ENCODE data around the gene NUMB. TPM values are rescaled to one million over a fixed set of nuclear protein-coding genes. Genes with fewer than 3 reads are reported as not detected.

NUMB gene
- total and polyA plus RNA-seq, 2 donors (not counting 1 experiment from before 2014, with no cell fraction given) = 36.0 to 151 TPM

- no peak overlapping the region for H3K4me3 ChIP-seq (replicated peaks in 1 of 4; ENCODE audit: control extremely low read depth in 1 of 4, insufficient read depth in 1 of 4, low read depth in 3 of 4, low read length in 4 of 4)
- no peak for DNase-seq (ENCODE audit: low read depth in 2 of 2)
- no peaks in the 10 kb centered on the region for H3K9me3 ChIP-seq (ENCODE audit: control insufficient read depth, insufficient read depth, low read depth, low read length)
- no peak overlapping the region for H3K9ac ChIP-seq (ENCODE audit: insufficient read depth, low read length)
- no peak overlapping the region for H3K4me2 ChIP-seq (ENCODE audit: extremely low read depth, insufficient read depth, low read length)
- no peaks in the 10 kb centered on the region for H4K20me1 ChIP-seq (ENCODE audit: control insufficient read depth, extremely low read depth, insufficient read depth, low read length)
- H3K79me2 ChIP-seq (ENCODE audit: control insufficient read depth, insufficient read depth, low read length) = no peaks in the 10 kb centered on the region
- peaks cover 35% of the 10 kb centered on the region for H3K27me3 ChIP-seq (ENCODE audit: control insufficient read depth, insufficient read depth, low read length)
- no peak overlapping the region for H2AFZ ChIP-seq (ENCODE audit: low read length)
- H3K4me1 ChIP-seq (ENCODE audit: control insufficient read depth, extremely low read depth, insufficient read depth, low read length) = peaks cover 15% of the 10 kb centered on the region
- TF ChIP-seq CTCF (conservative IDR thresholded peaks at IDR 0.05 in 1 of 2, IDR thresholded peaks at IDR 0.05 in 1 of 2; ENCODE audit: low read depth in 1 of 2, low read length in 2 of 2) (no peak), EZH2 (IDR thresholded peaks at IDR 0.05; ENCODE audit: low read length, missing control alignments) (no peak)
- no peaks in the 10 kb centered on the region for H3K36me3 ChIP-seq (ENCODE audit: control insufficient read depth, insufficient read depth, low read length)
- no peak overlapping the region for H3K27ac ChIP-seq (ENCODE audit: insufficient read depth, low read length)
These were observed 223.6 kb downstream of the NUMB start for GRCh38 chr14:73234586-73235394.

GRCh38 chr14:73234029-73234428 lies 224.3 kb downstream of the NUMB start:
- H3K4me2 ChIP-seq (ENCODE audit: extremely low read depth, insufficient read depth, low read length) = no peak overlapping the region
- no peaks in the 10 kb centered on the region for H4K20me1 ChIP-seq (ENCODE audit: control insufficient read depth, extremely low read depth, insufficient read depth, low read length)
- peaks cover 14% of the 10 kb centered on the region for H3K4me1 ChIP-seq (ENCODE audit: control insufficient read depth, extremely low read depth, insufficient read depth, low read length)
- TF ChIP-seq CTCF (conservative IDR thresholded peaks at IDR 0.05 in 1 of 2, IDR thresholded peaks at IDR 0.05 in 1 of 2; ENCODE audit: low read depth in 1 of 2, low read length in 2 of 2) (no peak), EZH2 (IDR thresholded peaks at IDR 0.05; ENCODE audit: low read length, missing control alignments) (no peak)
- no peak overlapping the region for H3K4me3 ChIP-seq (replicated peaks in 1 of 4; ENCODE audit: control extremely low read depth in 1 of 4, insufficient read depth in 1 of 4, low read depth in 3 of 4, low read length in 4 of 4)
- H3K27me3 ChIP-seq (ENCODE audit: control insufficient read depth, insufficient read depth, low read length) = peaks cover 35% of the 10 kb centered on the region
- no peak overlapping the region for H3K27ac ChIP-seq (ENCODE audit: insufficient read depth, low read length)
- H3K9me3 ChIP-seq (ENCODE audit: control insufficient read depth, insufficient read depth, low read depth, low read length) = no peaks in the 10 kb centered on the region
- DNase-seq (ENCODE audit: low read depth in 2 of 2) = no peak
- no peak overlapping the region for H3K9ac ChIP-seq (ENCODE audit: insufficient read depth, low read length)
- H3K36me3 ChIP-seq (ENCODE audit: control insufficient read depth, insufficient read depth, low read length) = no peaks in the 10 kb centered on the region
- H2AFZ ChIP-seq (ENCODE audit: low read length) = no peak overlapping the region
- no peaks in the 10 kb centered on the region for H3K79me2 ChIP-seq (ENCODE audit: control insufficient read depth, insufficient read depth, low read length)

GRCh38 chr14:73233564-73233963 lies 224.8 kb downstream of the NUMB start:
- no peak for DNase-seq (ENCODE audit: low read depth in 2 of 2)

More at GRCh38 chr14:73233564-73233963, 224.8 kb downstream of the NUMB start:
- no peaks in the 10 kb centered on the region for H3K79me2 ChIP-seq (ENCODE audit: control insufficient read depth, insufficient read depth, low read length)
- no peak overlapping the region for H3K4me2 ChIP-seq (ENCODE audit: extremely low read depth, insufficient read depth, low read length)
- no peak overlapping the region for H3K27ac ChIP-seq (ENCODE audit: insufficient read depth, low read length)
- H3K4me3 ChIP-seq (replicated peaks in 1 of 4; ENCODE audit: control extremely low read depth in 1 of 4, insufficient read depth in 1 of 4, low read depth in 3 of 4, low read length in 4 of 4) = no peak overlapping the region
- H3K36me3 ChIP-seq (ENCODE audit: control insufficient read depth, insufficient read depth, low read length) = no peaks in the 10 kb centered on the region
- no peak for TF ChIP-seq CTCF (conservative IDR thresholded peaks at IDR 0.05 in 1 of 2, IDR thresholded peaks at IDR 0.05 in 1 of 2; ENCODE audit: low read depth in 1 of 2, low read length in 2 of 2)
- no peak for TF ChIP-seq EZH2 (IDR thresholded peaks at IDR 0.05; ENCODE audit: low read length, missing control alignments)
- no peaks in the 10 kb centered on the region for H4K20me1 ChIP-seq (ENCODE audit: control insufficient read depth, extremely low read depth, insufficient read depth, low read length)
- peaks cover 15% of the 10 kb centered on the region for H3K4me1 ChIP-seq (ENCODE audit: control insufficient read depth, extremely low read depth, insufficient read depth, low read length)
- no peaks in the 10 kb centered on the region for H3K9me3 ChIP-seq (ENCODE audit: control insufficient read depth, insufficient read depth, low read depth, low read length)
- H2AFZ ChIP-seq (ENCODE audit: low read length) = no peak overlapping the region
- H3K9ac ChIP-seq (ENCODE audit: insufficient read depth, low read length) = no peak overlapping the region
- peaks cover 35% of the 10 kb centered on the region for H3K27me3 ChIP-seq (ENCODE audit: control insufficient read depth, insufficient read depth, low read length)
